Measurements from ENCODE around the gene GSC2.

DNA sequence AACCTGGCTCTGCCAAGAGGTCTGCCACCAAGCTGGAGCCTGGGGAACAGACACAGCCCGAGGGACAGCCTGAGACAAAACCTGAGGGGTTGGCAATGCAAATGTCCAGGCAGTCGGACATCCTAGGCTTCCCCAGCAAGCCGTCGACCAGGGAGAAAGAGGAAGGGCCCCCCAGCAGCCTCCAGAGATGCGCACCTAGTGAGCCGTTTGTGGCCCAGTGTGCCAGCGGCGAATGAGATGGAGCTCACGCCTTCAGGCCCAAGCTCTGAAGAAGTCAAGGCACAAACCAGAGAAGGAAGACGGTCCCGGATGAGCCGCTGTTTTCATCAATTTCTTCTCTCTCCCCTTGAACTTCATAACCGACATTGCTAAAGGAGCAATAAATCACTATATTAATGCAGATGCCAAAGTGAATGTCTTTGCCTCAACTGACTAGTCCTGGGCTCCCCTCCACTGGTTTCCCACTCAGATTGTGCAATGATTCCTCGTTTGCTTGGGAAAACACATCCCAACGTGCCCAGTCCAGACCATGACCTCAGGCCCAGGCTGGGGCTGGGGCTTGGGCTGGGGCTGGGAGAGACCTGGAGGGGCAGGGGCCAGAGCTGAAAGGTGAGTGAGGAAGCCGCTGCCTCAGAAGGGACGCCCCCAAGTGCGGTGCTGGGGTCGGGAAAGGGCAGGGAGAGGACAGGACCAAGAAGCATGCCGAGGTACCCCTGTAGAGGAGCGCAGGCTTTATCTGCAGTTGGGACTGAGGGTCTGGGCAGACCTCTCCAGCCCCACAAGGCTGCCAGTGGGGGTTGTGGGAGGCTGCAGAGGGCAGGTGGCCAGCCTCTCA lies 24.4 kb downstream of the GSC2 start:
- TF ChIP-seq, protein P1, sequence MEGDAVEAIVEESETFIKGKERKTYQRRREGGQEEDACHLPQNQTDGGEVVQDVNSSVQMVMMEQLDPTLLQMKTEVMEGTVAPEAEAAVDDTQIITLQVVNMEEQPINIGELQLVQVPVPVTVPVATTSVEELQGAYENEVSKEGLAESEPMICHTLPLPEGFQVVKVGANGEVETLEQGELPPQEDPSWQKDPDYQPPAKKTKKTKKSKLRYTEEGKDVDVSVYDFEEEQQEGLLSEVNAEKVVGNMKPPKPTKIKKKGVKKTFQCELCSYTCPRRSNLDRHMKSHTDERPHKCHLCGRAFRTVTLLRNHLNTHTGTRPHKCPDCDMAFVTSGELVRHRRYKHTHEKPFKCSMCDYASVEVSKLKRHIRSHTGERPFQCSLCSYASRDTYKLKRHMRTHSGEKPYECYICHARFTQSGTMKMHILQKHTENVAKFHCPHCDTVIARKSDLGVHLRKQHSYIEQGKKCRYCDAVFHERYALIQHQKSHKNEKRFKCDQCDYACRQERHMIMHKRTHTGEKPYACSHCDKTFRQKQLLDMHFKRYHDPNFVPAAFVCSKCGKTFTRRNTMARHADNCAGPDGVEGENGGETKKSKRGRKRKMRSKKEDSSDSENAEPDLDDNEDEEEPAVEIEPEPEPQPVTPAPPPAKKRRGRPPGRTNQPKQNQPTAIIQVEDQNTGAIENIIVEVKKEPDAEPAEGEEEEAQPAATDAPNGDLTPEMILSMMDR (IDR thresholded peaks at IDR 0.05): no peak
- no peak for TF ChIP-seq EP300 (IDR thresholded peaks at IDR 0.05)
- TF ChIP-seq POLR2A (IDR thresholded peaks at IDR 0.05): no peak
- TF ChIP-seq POLR2AphosphoS5 (IDR thresholded peaks at IDR 0.05): no peak
